ENCODE results near the gene SRP68.
"Not testable (repeated sequence)": the region's sequence is repeated elsewhere in the genome, so short reads cannot be mapped to it uniquely, and the experiment has no call there.

Gene SRP68

DNA sequence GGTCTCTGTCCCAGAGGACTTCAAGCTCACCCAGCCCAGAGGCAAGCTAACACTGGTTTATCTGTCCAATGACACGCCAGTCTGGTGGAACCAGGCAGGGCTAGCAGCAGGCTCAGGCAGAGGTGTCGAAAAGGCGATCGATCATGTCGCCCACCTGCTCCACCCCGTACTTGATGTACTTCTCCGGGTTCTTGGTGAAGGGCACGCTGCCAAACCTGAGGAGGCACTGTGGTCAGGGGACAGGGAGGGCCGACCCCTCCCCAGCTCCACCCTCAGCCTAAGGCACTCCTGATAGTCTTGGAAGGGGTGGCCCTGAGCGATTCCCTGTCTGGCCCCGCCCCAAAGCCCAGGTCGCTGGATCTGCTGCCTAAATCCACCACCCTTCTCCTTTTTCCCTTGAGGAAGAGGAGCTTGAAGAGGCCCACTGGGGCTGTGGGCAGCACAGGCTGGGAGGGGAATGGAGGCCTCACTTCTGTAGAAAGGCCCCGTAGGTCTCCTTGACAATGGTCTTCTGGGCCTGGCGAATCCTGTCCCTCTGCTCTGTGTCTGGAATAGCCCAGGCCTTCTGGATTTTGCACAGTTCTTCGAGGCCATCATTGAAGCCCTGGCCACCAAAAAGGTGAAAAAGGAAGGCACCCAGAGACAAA, 11.3 kb upstream of the SRP68 start:
- Histone ChIP-seq H3K9ac (ENCODE audit: low read depth, low read length) (no peak overlapping the region), H3K36me3 (ENCODE audit: insufficient read depth, low read length) (peaks cover 34% of the 10 kb centered on the region), H3K9me3 (ENCODE audit: control insufficient read depth, insufficient read depth, low read length) (no peaks in the 10 kb centered on the region), H3K4me1 (ENCODE audit: insufficient read depth, low read length) (peaks cover 16% of the 10 kb centered on the region; the same call in 1 of the 2 replicates)

DNA sequence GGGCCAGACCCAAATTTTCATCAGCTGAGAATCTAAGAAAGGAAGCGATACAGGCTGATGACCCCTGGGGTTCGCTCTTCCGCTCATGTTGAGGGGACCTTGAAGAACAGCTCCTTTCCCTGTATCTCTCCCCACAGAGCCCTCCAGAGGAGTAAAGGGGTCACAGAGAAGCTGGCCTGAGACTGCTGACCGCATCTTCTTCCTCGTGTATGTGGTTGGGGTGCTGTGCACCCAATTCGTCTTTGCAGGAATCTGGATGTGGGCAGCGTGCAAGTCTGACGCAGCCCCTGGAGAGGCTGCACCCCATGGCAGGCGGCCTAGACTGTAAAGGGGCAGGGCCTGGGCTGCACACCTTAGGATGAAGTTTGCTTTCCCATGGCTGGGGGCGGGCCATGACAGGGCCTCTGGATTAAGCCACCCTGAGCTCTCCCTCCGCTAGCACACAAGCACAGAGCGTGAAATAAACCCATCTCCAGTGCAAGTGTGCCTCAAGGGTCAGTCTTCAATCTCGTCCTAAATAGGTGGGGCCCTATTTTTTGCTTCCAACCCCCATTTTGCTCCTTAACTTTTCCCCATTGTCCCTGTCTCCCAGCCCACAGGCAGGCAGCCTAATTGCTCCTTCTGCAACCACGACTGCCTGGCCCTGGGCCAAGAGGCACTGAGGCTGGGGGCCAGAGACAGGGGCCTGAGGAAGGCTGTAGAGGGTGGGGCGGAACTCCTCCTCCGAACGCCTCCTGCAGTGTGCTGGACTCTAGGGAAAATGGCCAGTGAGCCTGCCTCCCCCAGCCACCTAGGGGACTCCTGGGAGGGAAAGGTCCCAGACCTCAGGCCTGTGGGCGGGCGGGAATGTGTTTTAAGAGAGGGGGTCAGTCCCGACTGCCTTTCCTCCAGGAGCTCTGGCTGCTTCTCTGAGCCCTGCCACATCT, 10.3 kb upstream of the SRP68 start:
- Histone ChIP-seq H3K9me3 (ENCODE audit: control insufficient read depth, insufficient read depth, low read length) (no peaks in the 10 kb centered on the region), H3K9ac (ENCODE audit: low read depth, low read length) (no peak overlapping the region), H3K4me1 (ENCODE audit: insufficient read depth, low read length) (peaks cover 16% of the 10 kb centered on the region; the same call in 1 of the 2 replicates), H3K36me3 (ENCODE audit: insufficient read depth, low read length) (peaks cover 28% of the 10 kb centered on the region)

DNA sequence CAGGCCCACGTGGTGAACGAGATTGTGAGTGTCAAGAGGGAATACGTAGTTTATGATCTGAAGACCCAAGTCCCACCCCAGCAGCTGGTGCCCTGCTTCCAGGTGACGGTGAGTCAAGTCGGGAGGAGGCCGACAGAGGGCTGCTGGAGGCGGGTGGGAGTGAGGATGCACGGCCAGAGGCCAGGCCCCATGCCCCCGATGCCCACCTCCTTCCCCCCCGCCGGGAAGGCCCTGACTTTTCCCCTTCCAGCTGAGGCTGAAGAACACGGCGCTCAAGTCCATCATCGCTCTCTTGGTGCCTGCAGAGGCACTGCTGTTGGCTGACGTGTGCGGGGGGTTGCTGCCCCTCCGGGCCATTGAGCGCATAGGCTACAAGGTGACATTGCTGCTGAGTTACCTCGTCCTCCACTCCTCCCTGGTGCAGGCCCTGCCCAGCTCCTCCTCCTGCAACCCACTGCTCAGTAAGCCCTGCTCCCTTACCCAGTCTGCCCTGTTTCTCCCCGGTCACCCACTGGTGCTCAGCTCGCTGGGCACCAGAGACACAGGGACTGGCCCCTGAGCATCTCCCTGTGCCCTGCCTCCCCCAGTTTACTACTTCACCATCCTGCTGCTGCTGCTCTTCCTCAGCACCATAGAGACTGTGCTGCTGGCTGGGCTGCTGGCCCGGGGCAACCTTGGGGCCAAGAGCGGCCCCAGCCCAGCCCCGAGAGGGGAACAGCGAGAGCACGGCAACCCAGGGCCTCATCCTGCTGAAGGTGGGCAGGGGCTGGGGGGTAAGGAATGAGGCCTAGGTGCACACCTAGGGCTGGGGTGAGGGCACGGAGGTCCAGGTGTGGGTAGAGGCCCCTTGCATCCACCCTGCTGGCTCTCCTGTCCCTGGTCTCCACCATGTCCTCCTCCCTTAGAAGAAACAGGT, 9.2 kb upstream of the SRP68 start:
- H3K9me3 ChIP-seq (ENCODE audit: control insufficient read depth, insufficient read depth, low read length), result no peaks in the 10 kb centered on the region
- peaks cover 16% of the 10 kb centered on the region; the same call in 1 of the 2 replicates for H3K4me1 ChIP-seq (ENCODE audit: insufficient read depth, low read length)
- H3K36me3 ChIP-seq (ENCODE audit: insufficient read depth, low read length), result peaks cover 23% of the 10 kb centered on the region
- no peak overlapping the region for H3K9ac ChIP-seq (ENCODE audit: low read depth, low read length)

DNA sequence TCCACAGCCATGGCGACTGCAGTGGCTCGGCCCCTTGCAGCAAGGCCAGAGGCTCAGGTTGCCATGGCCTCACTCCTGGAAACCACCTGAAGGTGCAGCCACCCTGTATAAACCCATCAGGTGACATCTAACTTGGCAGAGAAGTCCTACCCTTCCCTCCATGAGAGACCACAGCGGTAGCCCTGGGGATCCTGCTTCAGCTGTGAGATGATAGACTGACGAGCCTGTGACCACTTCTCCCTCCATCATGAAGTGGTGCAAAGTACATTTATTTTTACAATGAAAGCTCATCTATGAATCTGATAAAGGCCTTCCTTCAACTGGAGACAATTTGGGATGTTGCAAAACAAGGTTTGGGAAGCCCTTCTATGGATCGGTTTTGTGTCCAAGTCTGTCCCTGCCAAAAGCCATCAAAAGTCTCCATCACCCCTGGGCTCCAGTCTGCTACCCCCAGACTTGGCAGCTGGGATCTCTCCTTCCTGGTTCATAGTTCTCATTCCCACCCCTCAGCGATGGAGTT, 8.5 kb upstream of the SRP68 start:
- no peak overlapping the region for H3K9ac ChIP-seq (ENCODE audit: low read depth, low read length)
- H3K4me1 ChIP-seq (ENCODE audit: insufficient read depth, low read length), result peaks cover 16% of the 10 kb centered on the region; the same call in 1 of the 2 replicates
- no peaks in the 10 kb centered on the region for H3K9me3 ChIP-seq (ENCODE audit: control insufficient read depth, insufficient read depth, low read length)

DNA sequence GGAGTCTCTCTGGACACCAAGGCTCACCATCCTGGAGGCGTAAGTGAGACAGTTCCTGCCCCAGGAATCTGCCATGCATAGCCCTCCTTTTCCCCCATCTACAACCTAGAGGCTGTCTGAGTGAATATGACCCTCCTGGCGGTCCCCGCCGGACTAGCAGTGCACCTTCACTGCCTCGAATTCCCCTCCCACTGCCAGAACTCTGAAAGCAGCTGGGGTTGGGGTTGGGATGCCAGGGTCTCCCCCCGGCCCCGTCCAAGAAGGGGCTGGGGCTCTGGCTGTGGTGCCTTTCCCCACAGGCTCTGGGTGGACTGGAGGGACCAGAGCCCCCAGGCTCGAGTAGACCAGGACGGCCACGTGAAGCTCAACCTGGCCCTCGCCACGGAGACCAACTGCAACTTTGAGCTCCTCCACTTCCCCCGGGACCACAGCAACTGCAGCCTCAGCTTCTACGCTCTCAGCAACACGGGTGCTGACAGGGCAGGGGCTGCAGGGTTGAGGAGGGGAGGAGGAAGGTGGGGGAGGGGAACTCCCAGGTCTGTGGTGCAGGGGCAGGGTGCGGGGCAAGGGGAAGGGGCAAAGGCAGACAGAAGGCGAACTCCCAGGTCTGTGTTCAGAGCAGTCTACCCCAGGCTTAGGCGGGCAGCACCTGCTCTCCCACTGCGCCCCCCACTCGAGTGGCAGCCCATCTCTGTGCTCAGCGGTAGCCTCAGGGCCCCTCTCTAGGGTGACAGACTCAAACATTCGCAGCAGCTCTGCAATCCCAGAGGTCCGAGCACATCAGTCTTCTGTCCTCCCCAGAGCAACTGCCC, 7.8 kb upstream of the SRP68 start:
- H3K4me1 ChIP-seq (ENCODE audit: insufficient read depth, low read length), result peaks cover 16% of the 10 kb centered on the region; the same call in 1 of the 2 replicates
- H3K36me3 ChIP-seq (ENCODE audit: insufficient read depth, low read length), result peaks cover 15% of the 10 kb centered on the region; the same call in 1 of the 2 replicates
- 0 out of 2 replicates have a peak overlapping the region, but pooled peaks have one; percentile 4 for H3K9ac ChIP-seq (ENCODE audit: low read depth, low read length)
- H3K9me3 ChIP-seq (ENCODE audit: control insufficient read depth, insufficient read depth, low read length), result no peaks in the 10 kb centered on the region

More for the DNA sequence above, 8.5 kb upstream of the SRP68 start:
- H3K36me3 ChIP-seq (ENCODE audit: insufficient read depth, low read length), result peaks cover 20% of the 10 kb centered on the region

DNA sequence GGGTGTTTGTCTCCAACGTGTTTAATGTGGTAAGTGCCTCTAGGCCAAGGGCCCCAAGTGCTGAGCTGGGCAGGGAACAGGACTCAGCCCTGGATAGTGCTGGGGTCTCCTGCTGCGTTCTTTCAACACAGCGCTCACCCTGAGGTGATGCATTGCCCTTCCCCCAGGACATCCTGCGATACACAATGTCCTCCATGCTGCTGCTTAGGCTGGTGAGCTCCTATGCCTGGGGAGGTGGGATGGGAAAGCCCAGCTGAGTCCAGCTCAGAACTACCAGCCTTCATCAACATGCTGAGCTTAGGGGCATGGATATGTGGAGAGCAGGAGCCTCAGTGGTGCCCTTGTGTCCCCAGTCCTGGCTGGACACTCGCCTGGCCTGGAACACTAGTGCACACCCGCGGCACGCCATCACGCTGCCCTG, 7.2 kb upstream of the SRP68 start:
- Histone ChIP-seq H3K9me3 (ENCODE audit: control insufficient read depth, insufficient read depth, low read length) (no peaks in the 10 kb centered on the region), H3K36me3 (ENCODE audit: insufficient read depth, low read length) (peaks cover 9% of the 10 kb centered on the region; the same call in 1 of the 2 replicates), H3K9ac (ENCODE audit: low read depth, low read length) (0 out of 2 replicates have a peak overlapping the region, but pooled peaks have one; percentile 4), H3K4me1 (ENCODE audit: insufficient read depth, low read length) (peaks cover 16% of the 10 kb centered on the region; the same call in 1 of the 2 replicates)

DNA sequence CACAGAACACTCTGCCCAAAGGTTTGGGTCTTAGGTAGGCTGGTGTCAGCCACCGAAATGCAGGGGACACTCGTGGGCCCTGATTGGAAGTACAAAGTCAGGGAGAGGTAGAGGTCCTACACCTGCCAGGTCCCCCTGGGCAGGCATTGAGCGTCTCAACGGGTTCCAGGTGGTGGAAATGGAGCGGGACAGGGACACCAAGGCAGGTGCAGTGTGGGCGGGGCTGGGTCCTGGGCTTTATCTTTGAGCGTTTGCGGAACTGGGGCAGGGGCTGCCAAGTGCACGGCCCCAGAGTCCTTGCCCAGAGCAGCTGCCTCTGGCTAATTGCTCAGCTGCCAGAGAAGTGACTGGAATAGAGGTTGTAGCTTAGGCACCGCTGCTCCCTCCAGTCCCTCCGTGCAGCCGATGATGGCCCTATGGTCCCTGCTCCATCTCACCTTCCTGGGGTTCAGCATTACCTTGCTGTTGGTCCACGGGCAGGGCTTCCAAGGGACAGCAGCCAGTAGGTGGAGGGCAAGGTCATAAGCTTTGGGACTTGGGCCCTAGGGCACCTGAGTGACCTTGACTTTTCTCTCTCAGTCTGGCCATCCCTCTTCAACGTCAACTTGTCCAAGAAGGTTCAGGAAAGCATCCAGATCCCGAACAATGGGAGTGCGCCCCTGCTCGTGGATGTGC, 6.7 kb upstream of the SRP68 start, which contains the start of gene ZACN:
ZACN (plus strand) TSS at position 323 of the 675 bp plus-strand sequence; CDS start at position 406, 83 bp downstream.
- Histone ChIP-seq H3K9me3 (ENCODE audit: control insufficient read depth, insufficient read depth, low read length) (no peaks in the 10 kb centered on the region), H3K9ac (ENCODE audit: low read depth, low read length) (0 out of 2 replicates have a peak within 1 kb of the TSS, but pooled peaks have one; percentile 4), H3K4me1 (ENCODE audit: insufficient read depth, low read length) (peaks cover 16% of the 10 kb centered on the region; the same call in 1 of the 2 replicates), H3K36me3 (ENCODE audit: insufficient read depth, low read length) (0 out of 2 replicates have a peak, but pooled peaks cover 5% of the 10 kb centered on the region)

DNA sequence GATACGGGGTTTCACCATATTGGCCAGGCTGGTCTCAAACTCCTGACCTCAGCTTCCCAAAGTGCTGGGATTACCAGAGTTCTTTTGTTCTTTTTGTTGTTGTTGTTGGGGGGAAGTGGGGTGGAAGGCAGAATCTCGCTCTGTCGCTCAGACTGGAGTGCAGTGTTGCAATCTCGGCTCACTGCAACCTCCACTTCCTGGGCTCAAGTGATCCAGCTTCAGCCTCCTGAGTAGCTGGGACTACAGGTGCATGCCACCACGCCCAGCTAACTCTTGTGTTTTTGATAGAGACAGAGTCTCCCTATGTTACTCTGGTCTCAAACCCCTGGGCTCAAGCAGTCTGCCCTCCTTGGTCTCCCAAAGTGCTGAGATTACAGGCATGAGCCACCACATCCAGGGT, 6.1 kb upstream of the SRP68 start:
- H3K9ac ChIP-seq (ENCODE audit: low read depth, low read length); H3K9me3 ChIP-seq (ENCODE audit: control insufficient read depth, insufficient read depth, low read length): not testable (repeated sequence)
- peaks cover 16% of the 10 kb centered on the region; the same call in 1 of the 2 replicates for H3K4me1 ChIP-seq (ENCODE audit: insufficient read depth, low read length)

DNA sequence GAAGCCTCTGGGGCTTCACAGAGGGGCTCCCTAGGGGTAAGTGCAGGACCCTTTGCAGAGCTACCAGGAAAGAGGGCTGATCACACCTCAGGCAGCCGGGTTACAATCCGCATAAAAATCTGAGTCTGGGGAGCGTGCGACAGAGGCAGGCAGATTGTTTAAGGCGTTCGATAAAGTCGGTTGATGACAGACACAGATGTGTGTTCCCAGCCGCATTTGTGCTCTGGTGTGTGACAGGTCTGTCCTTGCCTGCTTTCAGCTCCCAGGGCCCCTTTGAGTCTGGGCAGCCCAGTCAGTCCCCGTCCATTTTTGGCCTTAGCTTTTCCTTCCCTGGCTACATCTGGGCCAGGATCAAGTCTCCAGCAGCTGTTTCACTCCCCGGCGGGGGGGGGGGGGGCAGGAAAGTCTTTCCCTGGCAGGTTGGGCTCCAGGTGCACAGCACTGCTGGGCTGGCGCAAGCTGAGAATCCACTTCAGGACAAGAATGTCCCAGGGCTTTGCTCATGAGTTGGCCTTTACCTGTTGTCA, 5.3 kb upstream of the SRP68 start:
- H3K9me3 ChIP-seq (ENCODE audit: control insufficient read depth, insufficient read depth, low read length), result no peaks in the 10 kb centered on the region
- peaks cover 16% of the 10 kb centered on the region; the same call in 1 of the 2 replicates for H3K4me1 ChIP-seq (ENCODE audit: insufficient read depth, low read length)
- no peak overlapping the region for H3K9ac ChIP-seq (ENCODE audit: low read depth, low read length)
- 0 out of 2 replicates have a peak, but pooled peaks cover 3% of the 10 kb centered on the region for H3K36me3 ChIP-seq (ENCODE audit: insufficient read depth, low read length)

More for the DNA sequence above, 6.1 kb upstream of the SRP68 start:
- H3K36me3 ChIP-seq (ENCODE audit: insufficient read depth, low read length), result not testable (repeated sequence)

DNA sequence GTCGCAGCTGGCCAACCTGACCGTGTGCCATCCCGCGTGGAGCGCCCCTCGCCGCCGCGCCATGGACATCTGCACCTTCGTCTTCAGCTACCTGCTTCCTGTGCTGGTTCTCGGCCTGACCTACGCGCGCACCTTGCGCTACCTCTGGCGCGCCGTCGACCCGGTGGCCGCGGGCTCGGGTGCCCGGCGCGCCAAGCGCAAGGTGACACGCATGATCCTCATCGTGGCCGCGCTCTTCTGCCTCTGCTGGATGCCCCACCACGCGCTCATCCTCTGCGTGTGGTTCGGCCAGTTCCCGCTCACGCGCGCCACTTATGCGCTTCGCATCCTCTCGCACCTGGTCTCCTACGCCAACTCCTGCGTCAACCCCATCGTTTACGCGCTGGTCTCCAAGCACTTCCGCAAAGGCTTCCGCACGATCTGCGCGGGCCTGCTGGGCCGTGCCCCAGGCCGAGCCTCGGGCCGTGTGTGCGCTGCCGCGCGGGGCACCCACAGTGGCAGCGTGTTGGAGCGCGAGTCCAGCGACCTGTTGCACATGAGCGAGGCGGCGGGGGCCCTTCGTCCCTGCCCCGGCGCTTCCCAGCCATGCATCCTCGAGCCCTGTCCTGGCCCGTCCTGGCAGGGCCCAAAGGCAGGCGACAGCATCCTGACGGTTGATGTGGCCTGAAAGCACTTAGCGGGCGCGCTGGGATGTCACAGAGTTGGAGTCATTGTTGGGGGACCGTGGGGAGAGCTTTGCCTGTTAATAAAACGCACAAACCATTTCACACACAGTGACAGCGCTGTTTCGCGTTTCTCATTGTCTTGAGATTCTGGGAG, 4.7 kb upstream of the SRP68 start:
- Histone ChIP-seq H3K36me3 (ENCODE audit: insufficient read depth, low read length) (no peaks in the 10 kb centered on the region), H3K9ac (ENCODE audit: low read depth, low read length) (peak overlapping the region; percentile 13; the same call in 1 of the 2 replicates), H3K4me1 (ENCODE audit: insufficient read depth, low read length) (peaks cover 16% of the 10 kb centered on the region; the same call in 1 of the 2 replicates), H3K9me3 (ENCODE audit: control insufficient read depth, insufficient read depth, low read length) (no peaks in the 10 kb centered on the region)

DNA sequence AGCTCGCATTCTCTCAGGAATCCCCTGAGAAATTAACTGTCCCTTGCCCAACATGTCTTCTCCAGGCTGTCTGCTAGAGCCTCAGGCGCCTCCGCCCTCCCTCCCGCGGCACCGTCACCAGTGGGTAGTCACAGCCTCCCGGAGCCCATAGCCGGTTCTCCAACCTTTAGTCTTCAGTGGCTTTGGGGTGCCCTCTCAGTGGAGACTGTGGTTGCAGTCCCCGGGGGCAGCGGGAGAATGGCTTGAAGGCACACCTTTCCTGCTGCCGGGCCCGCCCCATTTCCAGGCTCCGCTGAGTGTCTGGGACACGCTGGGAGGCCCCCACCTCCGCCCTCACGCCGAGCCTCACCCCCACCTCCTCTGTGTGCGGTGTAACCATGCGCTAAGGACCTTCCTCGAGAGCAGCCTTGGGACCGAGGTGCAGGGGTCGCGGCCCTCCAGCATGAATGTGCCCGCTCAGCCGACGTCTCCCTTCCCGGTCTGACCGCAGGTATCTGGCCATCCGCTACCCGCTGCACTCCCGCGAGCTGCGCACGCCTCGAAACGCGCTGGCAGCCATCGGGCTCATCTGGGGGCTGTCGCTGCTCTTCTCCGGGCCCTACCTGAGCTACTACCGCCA, 3.9 kb upstream of the SRP68 start:
- Histone ChIP-seq H3K4me1 (ENCODE audit: insufficient read depth, low read length) (peaks cover 16% of the 10 kb centered on the region; the same call in 1 of the 2 replicates), H3K9ac (ENCODE audit: low read depth, low read length) (peak overlapping the region; percentile 30; the same call in 1 of the 2 replicates)

More for the DNA sequence above, 3.9 kb upstream of the SRP68 start:
- Histone ChIP-seq H3K9me3 (ENCODE audit: control insufficient read depth, insufficient read depth, low read length) (no peaks in the 10 kb centered on the region), H3K36me3 (ENCODE audit: insufficient read depth, low read length) (no peaks in the 10 kb centered on the region)
